ENCODE results near the gene HDHD5. TPM values are rescaled to one million over a fixed set of nuclear protein-coding genes. Genes with fewer than 3 reads are reported as not detected.

HDHD5 gene
- total RNA-seq, 2 experiments from 2014 or later: 38.5 to 40.7 TPM

GRCh38 chr22:17172029-17172833 is 13.2 kb upstream of the HDHD5 start:
- Mint-ChIP-seq H3K27ac (peak overlapping the region; percentile 67), H3K4me3 (peak overlapping the region; percentile 75), H3K27me3 (ENCODE audit: low read depth) (no peaks in the 10 kb centered on the region), H3K4me1 (ENCODE audit: low read depth) (peaks cover 13% of the 10 kb centered on the region), H3K9me3 (ENCODE audit: insufficient read depth) (no peaks in the 10 kb centered on the region), H3K36me3 (ENCODE audit: low read depth) (no peaks in the 10 kb centered on the region)
- DNase-seq: no peak
- no peak for ATAC-seq
- CTCF ChIA-PET: interaction anchor here (0.7 to 4.5 kb wide), 76 partner anchors 9 to 906 kb away, joined by 3 to 91 read pairs (median 5); partner anchors contain the start of genes ADA2, HDHD5 and PEX26
- POLR2A ChIA-PET: interaction anchor here (0.7 to 1.4 kb wide), 6 partner anchors 15 to 330 kb away, joined by 3 to 7 read pairs (median 4); no protein-coding TSS in a partner anchor

GRCh38 chr22:17171153-17172028 is 12.3 kb upstream of the HDHD5 start:
- Mint-ChIP-seq H3K27me3 (ENCODE audit: low read depth) (no peaks in the 10 kb centered on the region), H3K4me3 (peak overlapping the region; percentile 78), H3K27ac (peak overlapping the region; percentile 71), H3K4me1 (ENCODE audit: low read depth) (peaks cover 13% of the 10 kb centered on the region), H3K9me3 (ENCODE audit: insufficient read depth) (no peaks in the 10 kb centered on the region), H3K36me3 (ENCODE audit: low read depth) (no peaks in the 10 kb centered on the region)
- DNase-seq (peak; percentile 84), ATAC-seq (peak; percentile 96)
- CTCF ChIA-PET: interaction anchor here (0.7 to 4.5 kb wide), 76 partner anchors 10 to 572 kb away, joined by 3 to 91 read pairs (median 5); partner anchors contain the start of genes ADA2 and HDHD5
- POLR2A ChIA-PET: interaction anchor here (0.5 to 1.4 kb wide), 7 partner anchors 14 to 330 kb away, joined by 3 to 7 read pairs (median 3); no protein-coding TSS in a partner anchor

- Mint-ChIP-seq H3K27me3 (ENCODE audit: low read depth) (peaks cover 7% of the 10 kb centered on the region), H3K4me3 (no peak overlapping the region), H3K27ac (no peak overlapping the region), H3K9me3 (ENCODE audit: insufficient read depth) (no peaks in the 10 kb centered on the region), H3K4me1 (ENCODE audit: low read depth) (peaks cover 13% of the 10 kb centered on the region), H3K36me3 (ENCODE audit: low read depth) (no peaks in the 10 kb centered on the region)
- ChIA-PET POLR2A (no interaction called here), CTCF (interaction anchor here (1.0 kb wide), 1 partner anchor 92 kb away, joined by 3 read pairs; no protein-coding TSS in a partner anchor)
- ATAC-seq: no peak
- DNase-seq: no peak
These were observed 8.4 kb upstream of the HDHD5 start for GRCh38 chr22:17167486-17167885.

DNA sequence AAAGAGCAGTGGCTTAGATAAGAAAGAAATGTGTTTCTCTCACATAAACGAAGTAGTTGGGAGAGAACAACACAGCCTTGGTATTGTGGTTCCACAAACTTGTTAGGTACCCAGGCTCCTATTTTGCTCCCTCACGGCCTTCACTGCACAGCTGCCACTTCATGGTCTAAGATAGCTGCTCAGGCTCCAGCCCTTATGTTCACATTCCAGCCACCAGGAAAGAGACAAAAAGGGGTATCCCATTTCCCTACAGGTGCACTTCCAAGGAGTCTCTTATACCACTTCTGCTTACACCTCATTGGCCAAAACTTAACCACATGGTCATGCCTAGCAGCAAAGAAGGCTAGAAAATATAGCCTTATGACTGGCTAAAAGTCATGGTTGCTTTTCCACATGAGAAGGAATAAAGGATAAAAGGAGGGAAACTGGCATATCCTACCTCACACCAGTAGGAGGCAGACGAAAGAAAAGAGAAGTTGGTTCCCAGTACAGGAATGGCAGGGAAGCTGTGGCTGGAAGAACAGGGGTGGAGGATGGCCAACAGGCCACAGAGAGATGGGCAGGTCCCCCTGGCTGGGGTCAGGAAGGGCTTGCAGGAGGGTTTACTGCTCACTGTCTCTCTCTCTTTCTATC is 5.4 kb upstream of the HDHD5 start:
- Mint-ChIP-seq H3K4me3 (no peak overlapping the region), H3K27me3 (ENCODE audit: low read depth) (peaks cover 7% of the 10 kb centered on the region), H3K4me1 (ENCODE audit: low read depth) (peaks cover 8% of the 10 kb centered on the region), H3K36me3 (ENCODE audit: low read depth) (no peaks in the 10 kb centered on the region), H3K27ac (no peak overlapping the region), H3K9me3 (ENCODE audit: insufficient read depth) (no peaks in the 10 kb centered on the region)
- DNase-seq (no peak), ATAC-seq (no peak)
- POLR2A ChIA-PET: no interaction called here
- CTCF ChIA-PET: no interaction called here

- ATAC-seq (no peak), DNase-seq (no peak)
- Mint-ChIP-seq H3K27me3 (ENCODE audit: low read depth) (peaks cover 7% of the 10 kb centered on the region), H3K27ac (no peak overlapping the region), H3K9me3 (ENCODE audit: insufficient read depth) (no peaks in the 10 kb centered on the region), H3K36me3 (ENCODE audit: low read depth) (peaks cover 2% of the 10 kb centered on the region), H3K4me3 (no peak overlapping the region), H3K4me1 (ENCODE audit: low read depth) (peaks cover 16% of the 10 kb centered on the region)
- POLR2A ChIA-PET: no interaction called here
- CTCF ChIA-PET: interaction anchor here (1.1 to 5.9 kb wide), 3 partner anchors 10 to 339 kb away, joined by 3 to 44 read pairs (median 3); no protein-coding TSS in a partner anchor
These were observed 3.7 kb upstream of the HDHD5 start for GRCh38 chr22:17162731-17163130.

- no peak for DNase-seq
- Mint-ChIP-seq H3K9me3 (ENCODE audit: insufficient read depth) (no peaks in the 10 kb centered on the region), H3K36me3 (ENCODE audit: low read depth) (peaks cover 2% of the 10 kb centered on the region), H3K4me3 (no peak overlapping the region), H3K27ac (no peak overlapping the region), H3K27me3 (ENCODE audit: low read depth) (peaks cover 7% of the 10 kb centered on the region), H3K4me1 (ENCODE audit: low read depth) (peaks cover 20% of the 10 kb centered on the region)
- CTCF ChIA-PET: interaction anchor here (5.9 kb wide), 1 partner anchor 10 kb away, joined by 44 read pairs; no protein-coding TSS in a partner anchor
- POLR2A ChIA-PET: no interaction called here
- ATAC-seq: no peak
These were observed 2.9 kb upstream of the HDHD5 start for GRCh38 chr22:17161991-17162390.

DNA sequence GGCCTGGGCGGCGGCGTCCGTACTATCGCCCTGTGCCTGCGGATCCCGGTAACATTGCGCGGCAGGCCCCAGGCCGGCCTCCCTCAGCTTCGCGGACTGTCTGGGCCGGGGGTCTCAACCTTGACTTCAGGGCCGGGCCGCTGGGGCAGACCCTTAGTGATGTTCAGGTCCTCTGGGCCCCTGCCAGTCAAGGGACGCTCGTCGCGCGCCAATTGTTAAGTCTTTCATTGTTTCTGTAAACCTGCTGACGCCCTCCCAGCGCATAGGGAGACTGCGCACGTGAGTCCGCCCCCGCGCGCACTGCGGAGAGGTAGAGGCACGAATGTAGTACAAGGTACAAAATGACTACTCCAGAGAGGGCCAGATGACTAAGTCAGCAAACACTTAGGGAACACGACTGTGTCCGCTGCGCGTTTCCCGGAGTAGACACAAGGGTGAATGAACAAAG is 451 bp upstream of the HDHD5 start:
- Mint-ChIP-seq H3K36me3 (ENCODE audit: low read depth) (peaks cover 8% of the 10 kb centered on the region), H3K9me3 (ENCODE audit: insufficient read depth) (no peaks in the 10 kb centered on the region), H3K27ac (peak overlapping the region; percentile 35), H3K4me3 (peak overlapping the region; percentile 81), H3K4me1 (ENCODE audit: low read depth) (peaks cover 31% of the 10 kb centered on the region), H3K27me3 (ENCODE audit: low read depth) (no peaks in the 10 kb centered on the region)
- ATAC-seq (peak; percentile 43), DNase-seq (peak; percentile 45)
- CTCF ChIA-PET: interaction anchor here (0.9 to 5.9 kb wide), 4 partner anchors 13 to 342 kb away, joined by 3 to 44 read pairs (median 4); partner anchors contain the start of gene ADA2
- POLR2A ChIA-PET: interaction anchor here (0.7 to 0.8 kb wide), 2 partner anchors 198 to 480 kb away, joined by 3 read pairs; no protein-coding TSS in a partner anchor

- Mint-ChIP-seq H3K27ac (peak overlapping the region; percentile 75), H3K4me3 (peak overlapping the region; percentile 81), H3K36me3 (ENCODE audit: low read depth) (peaks cover 8% of the 10 kb centered on the region), H3K27me3 (ENCODE audit: low read depth) (no peaks in the 10 kb centered on the region), H3K4me1 (ENCODE audit: low read depth) (peaks cover 31% of the 10 kb centered on the region), H3K9me3 (ENCODE audit: insufficient read depth) (no peaks in the 10 kb centered on the region)
- no peak for ATAC-seq
- ChIA-PET CTCF (interaction anchor here (0.6 to 5.9 kb wide), 3 partner anchors 14 to 202 kb away, joined by 3 to 44 read pairs (median 3); no protein-coding TSS in a partner anchor), POLR2A (interaction anchor here (1.0 to 1.6 kb wide), 2 partner anchors 70 to 72 kb away, joined by 4 to 5 read pairs; no protein-coding TSS in a partner anchor)
- DNase-seq: no peak
These were observed 905 bp downstream of the HDHD5 start for GRCh38 chr22:17158176-17158567.

- peak overlapping the region; percentile 81 for H3K4me3 Mint-ChIP-seq
- no peak for ATAC-seq
- ChIA-PET POLR2A (interaction anchor here (1.0 to 1.6 kb wide), 3 partner anchors 14 to 72 kb away, joined by 3 to 5 read pairs (median 4); no protein-coding TSS in a partner anchor), CTCF (interaction anchor here (0.6 to 5.9 kb wide), 5 partner anchors 14 to 401 kb away, joined by 3 to 44 read pairs (median 4); no protein-coding TSS in a partner anchor)
- H3K36me3 Mint-ChIP-seq (ENCODE audit: low read depth): peaks cover 8% of the 10 kb centered on the region
- H3K9me3 Mint-ChIP-seq (ENCODE audit: insufficient read depth): no peaks in the 10 kb centered on the region
- DNase-seq: no peak
- peaks cover 31% of the 10 kb centered on the region for H3K4me1 Mint-ChIP-seq (ENCODE audit: low read depth)
- no peaks in the 10 kb centered on the region for H3K27me3 Mint-ChIP-seq (ENCODE audit: low read depth)
- no peak overlapping the region for H3K27ac Mint-ChIP-seq
These were observed 1.4 kb downstream of the HDHD5 start for GRCh38 chr22:17157714-17158113.

DNA sequence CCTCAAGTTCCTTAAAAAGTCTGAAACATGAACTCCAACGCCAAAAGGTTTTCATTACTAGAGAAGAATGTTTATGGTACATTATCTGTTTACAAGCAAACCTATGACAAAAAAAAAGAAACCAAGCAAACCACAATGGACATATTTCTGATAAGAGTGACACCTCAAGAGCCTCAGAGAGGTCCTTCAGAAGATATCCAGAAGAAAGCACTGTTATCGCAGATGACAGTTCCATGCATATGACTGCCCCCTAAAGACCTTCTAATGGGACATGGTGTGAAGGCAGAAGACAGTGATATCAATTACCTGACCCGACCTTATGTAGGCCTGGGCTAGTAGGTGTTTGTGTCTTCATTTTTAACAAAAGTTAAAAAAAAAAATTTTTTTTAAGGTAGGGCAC is 3.1 kb downstream of the HDHD5 start:
- H3K4me1 Mint-ChIP-seq (ENCODE audit: low read depth): peaks cover 34% of the 10 kb centered on the region
- POLR2A ChIA-PET: no interaction called here
- H3K9me3 Mint-ChIP-seq (ENCODE audit: insufficient read depth): no peaks in the 10 kb centered on the region
- H3K36me3 Mint-ChIP-seq (ENCODE audit: low read depth): peaks cover 14% of the 10 kb centered on the region
- CTCF ChIA-PET: no interaction called here
- H3K4me3 Mint-ChIP-seq: no peak overlapping the region
- H3K27ac Mint-ChIP-seq: no peak overlapping the region
- ATAC-seq (no peak), DNase-seq (no peak)
- H3K27me3 Mint-ChIP-seq (ENCODE audit: low read depth): no peaks in the 10 kb centered on the region

- Mint-ChIP-seq H3K9me3 (ENCODE audit: insufficient read depth) (no peaks in the 10 kb centered on the region), H3K4me3 (no peak overlapping the region), H3K27ac (no peak overlapping the region), H3K36me3 (ENCODE audit: low read depth) (peaks cover 14% of the 10 kb centered on the region), H3K4me1 (ENCODE audit: low read depth) (peaks cover 31% of the 10 kb centered on the region), H3K27me3 (ENCODE audit: low read depth) (no peaks in the 10 kb centered on the region)
- POLR2A ChIA-PET: no interaction called here
- CTCF ChIA-PET: interaction anchor here (1.9 kb wide), 1 partner anchor 19 kb away, joined by 5 read pairs; no protein-coding TSS in a partner anchor
- DNase-seq: no peak
- ATAC-seq: no peak
These were observed 6.1 kb downstream of the HDHD5 start for GRCh38 chr22:17152971-17153370.
